Loucy (cell line): ENCODE results near the gene DGKB.

Source experiments
- H2AFZ ChIP-seq: fragments of 200-600 bp; sonication (generic); 2 replicates; pipeline ENCODE4 v1.6.0; 2016; ENCODE audit warnings: antibody characterized with exemption, mild to moderate bottlenecking, low read length, moderate library complexity
- H3F3A ChIP-seq: fragments of 200-600 bp; 2 replicates; pipeline ENCODE4 v1.6.0; 2016; ENCODE audit warnings: antibody characterized with exemption, low read depth, mild to moderate bottlenecking
- H3K27me3 ChIP-seq: fragments of 200-600 bp; sonication (generic); 2 replicates; pipeline ENCODE4 v1.6.1; 2014; ENCODE audit warnings: low read length, mild to moderate bottlenecking; ENCODE audit not compliant: insufficient read depth, poor library complexity, severe bottlenecking
- H3K36me3 ChIP-seq: fragments of 200-600 bp; sonication (generic); 2 replicates; pipeline ENCODE4 v1.6.1; 2016; ENCODE audit warnings: low read length; ENCODE audit not compliant: insufficient read depth
- H3K4me1 ChIP-seq: fragments of 200-600 bp; sonication (generic); 2 replicates; pipeline ENCODE4 v1.5.1; 2014; ENCODE audit warnings: low read length, mild to moderate bottlenecking; ENCODE audit not compliant: insufficient read depth, poor library complexity, severe bottlenecking
- H3K4me2 ChIP-seq: fragments of 200-600 bp; sonication (generic); 2 replicates; pipeline ENCODE4 v1.6.0; 2014; ENCODE audit warnings: antibody characterized with exemption, low read length, low read depth, mild to moderate bottlenecking; ENCODE audit not compliant: poor library complexity, severe bottlenecking
- H3K4me3 ChIP-seq: fragments of 200-600 bp; sonication (generic); 2 replicates; pipeline ENCODE4 v1.5.1; 2014; ENCODE audit warnings: low read length, mild to moderate bottlenecking, mixed read lengths; ENCODE audit not compliant: poor library complexity, severe bottlenecking
- H3K79me2 ChIP-seq: fragments of 200-600 bp; sonication (generic); 2 replicates; pipeline ENCODE4 v1.6.1; 2014; ENCODE audit warnings: low read length; ENCODE audit not compliant: insufficient read depth
- H3K9ac ChIP-seq: fragments of 200-600 bp; sonication (generic); 2 replicates; pipeline ENCODE4 v1.6.0; 2014; ENCODE audit warnings: mild to moderate bottlenecking, low read depth, low read length, moderate library complexity; ENCODE audit not compliant: poor library complexity, severe bottlenecking
- H3K9me2 ChIP-seq: fragments of 200-600 bp; sonication (generic); replicated peaks from 2 replicates; pipeline ENCODE4 v1.6.1; 2016; ENCODE audit warnings: low read depth, low read length, mixed read lengths
- H3K9me3 ChIP-seq: fragments of 200-600 bp; sonication (generic); 2 replicates; pipeline ENCODE4 v1.6.1; 2014; ENCODE audit warnings: mild to moderate bottlenecking, antibody characterized with exemption, low read length, low read depth; ENCODE audit not compliant: insufficient read depth
- H4K20me1 ChIP-seq: fragments of 200-600 bp; sonication (generic); 2 replicates; pipeline ENCODE4 v1.6.0; 2014; ENCODE audit warnings: antibody characterized with exemption, low read length, mild to moderate bottlenecking; ENCODE audit not compliant: insufficient read depth, poor library complexity, severe bottlenecking
- CTCF ChIP-seq: fragments of 200-600 bp; sonication (generic); conservative IDR thresholded peaks from 2 replicates; pipeline ENCODE4 v1.5.1; 2014; ENCODE audit warnings: mild to moderate bottlenecking, antibody characterized with exemption, low read length
- EZH2phosphoT487 ChIP-seq: fragments of 200-600 bp; IDR thresholded peaks from 2 replicates; pipeline ENCODE4 v1.6.1; 2018; ENCODE audit warnings: antibody characterized with exemption, mild to moderate bottlenecking, moderate library complexity, borderline replicate concordance

Gene DGKB

GRCh38 chr7:14501436-14501835 lies 401.1 kb downstream of the DGKB start:
- no peak for TF ChIP-seq CTCF
- no peak for TF ChIP-seq EZH2phosphoT487
- Histone ChIP-seq H3K4me1 (no peaks in the 10 kb centered on the region), H3K9me2 (no peaks in the 10 kb centered on the region), H3K4me3 (no peak overlapping the region), H4K20me1 (no peaks in the 10 kb centered on the region), H3K9ac (no peak overlapping the region), H3K79me2 (no peaks in the 10 kb centered on the region), H3F3A (no peaks in the 10 kb centered on the region), H3K36me3 (no peaks in the 10 kb centered on the region), H3K27me3 (no peaks in the 10 kb centered on the region), H3K9me3 (no peaks in the 10 kb centered on the region), H3K4me2 (no peak overlapping the region), H2AFZ (no peak overlapping the region)

- Histone ChIP-seq H3K4me1 (no peaks in the 10 kb centered on the region), H3F3A (no peaks in the 10 kb centered on the region), H3K4me3 (no peak overlapping the region), H2AFZ (no peak overlapping the region), H3K9ac (no peak overlapping the region), H3K36me3 (no peaks in the 10 kb centered on the region), H3K9me3 (no peaks in the 10 kb centered on the region), H3K4me2 (no peak overlapping the region), H4K20me1 (no peaks in the 10 kb centered on the region), H3K9me2 (no peaks in the 10 kb centered on the region), H3K27me3 (no peaks in the 10 kb centered on the region), H3K79me2 (no peaks in the 10 kb centered on the region)
- TF ChIP-seq CTCF = no peak
- TF ChIP-seq EZH2phosphoT487 = no peak
Measured at GRCh38 chr7:14497390-14497789, 405.2 kb downstream of the DGKB start.

- Histone ChIP-seq H3K9me2 (no peaks in the 10 kb centered on the region; the same call in 1 of the 2 replicates), H2AFZ (no peak overlapping the region), H3K36me3 (no peaks in the 10 kb centered on the region), H3K4me3 (no peak overlapping the region), H3K9me3 (no peaks in the 10 kb centered on the region), H3F3A (no peaks in the 10 kb centered on the region), H3K79me2 (no peaks in the 10 kb centered on the region), H3K27me3 (no peaks in the 10 kb centered on the region), H3K4me1 (no peaks in the 10 kb centered on the region), H3K4me2 (no peak overlapping the region), H3K9ac (no peak overlapping the region), H4K20me1 (no peaks in the 10 kb centered on the region)
- TF ChIP-seq EZH2phosphoT487 (no peak), CTCF (no peak)
Measured at GRCh38 chr7:14495633-14496032, 406.9 kb downstream of the DGKB start.
